Fibroblast of pulmonary artery (primary cell): ENCODE measurements around the gene ZNRF3.

ENCODE experiments used
- DNase-seq: peaks from one replicate; pipeline ENCODE4 v3.0.0-alpha.2; 2010; ENCODE audit warnings: low read depth
- H3K4me3 ChIP-seq: replicated peaks from 2 replicates; pipeline ENCODE4 v1.5.1; 2011; ENCODE audit warnings: low read depth, mild to moderate bottlenecking, control low read depth, low read length, moderate library complexity
- TF ChIP-seq, protein P1 (sequence below): IDR thresholded peaks from 2 replicates; pipeline ENCODE4 v1.5.1; 2011; ENCODE audit warnings: mild to moderate bottlenecking, control low read depth, low read length, inconsistent platforms; ENCODE audit errors: missing control alignments

Gene ZNRF3

DNA sequence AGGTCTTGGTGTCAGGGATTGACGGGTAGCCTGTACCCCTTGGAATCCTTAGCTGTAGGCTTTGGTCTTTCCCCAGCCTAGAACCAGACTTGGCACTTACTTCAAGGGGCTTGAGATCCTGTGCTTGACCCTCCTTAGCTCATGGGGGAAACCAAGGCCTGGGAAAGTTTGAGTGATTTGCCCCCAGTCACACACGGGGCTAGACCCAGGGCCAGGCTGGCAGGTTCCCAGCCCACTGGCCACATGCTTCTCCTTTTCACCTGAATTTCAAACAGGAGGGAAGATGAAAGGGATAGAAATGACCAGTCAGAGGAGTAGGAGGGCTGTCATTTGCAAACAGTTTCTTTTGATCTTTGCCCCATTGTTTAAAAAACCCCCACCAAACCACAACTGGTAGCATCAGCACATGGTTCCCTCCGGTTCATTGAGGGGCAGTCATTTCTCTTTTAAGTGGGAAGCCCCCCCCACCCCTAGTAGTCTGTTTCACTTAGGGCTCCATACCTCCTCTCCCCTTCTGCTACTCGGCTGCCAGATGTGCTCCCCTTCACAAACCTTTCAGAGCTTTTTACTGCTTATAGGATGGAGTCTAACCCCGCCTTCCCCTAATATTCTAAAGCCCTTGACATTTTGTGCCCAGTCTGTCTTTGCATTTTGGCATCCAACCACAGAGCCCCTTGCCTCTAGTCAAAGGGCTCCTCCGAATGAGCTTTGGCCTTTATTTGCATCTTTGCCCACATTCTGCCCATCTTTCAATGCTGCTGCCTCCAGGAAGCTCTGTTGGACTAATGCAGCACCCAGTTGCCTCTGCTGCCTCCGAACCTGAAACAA is 37.6 kb downstream of the ZNRF3 start:
- no peak overlapping the region for H3K4me3 ChIP-seq
- TF ChIP-seq, protein P1, sequence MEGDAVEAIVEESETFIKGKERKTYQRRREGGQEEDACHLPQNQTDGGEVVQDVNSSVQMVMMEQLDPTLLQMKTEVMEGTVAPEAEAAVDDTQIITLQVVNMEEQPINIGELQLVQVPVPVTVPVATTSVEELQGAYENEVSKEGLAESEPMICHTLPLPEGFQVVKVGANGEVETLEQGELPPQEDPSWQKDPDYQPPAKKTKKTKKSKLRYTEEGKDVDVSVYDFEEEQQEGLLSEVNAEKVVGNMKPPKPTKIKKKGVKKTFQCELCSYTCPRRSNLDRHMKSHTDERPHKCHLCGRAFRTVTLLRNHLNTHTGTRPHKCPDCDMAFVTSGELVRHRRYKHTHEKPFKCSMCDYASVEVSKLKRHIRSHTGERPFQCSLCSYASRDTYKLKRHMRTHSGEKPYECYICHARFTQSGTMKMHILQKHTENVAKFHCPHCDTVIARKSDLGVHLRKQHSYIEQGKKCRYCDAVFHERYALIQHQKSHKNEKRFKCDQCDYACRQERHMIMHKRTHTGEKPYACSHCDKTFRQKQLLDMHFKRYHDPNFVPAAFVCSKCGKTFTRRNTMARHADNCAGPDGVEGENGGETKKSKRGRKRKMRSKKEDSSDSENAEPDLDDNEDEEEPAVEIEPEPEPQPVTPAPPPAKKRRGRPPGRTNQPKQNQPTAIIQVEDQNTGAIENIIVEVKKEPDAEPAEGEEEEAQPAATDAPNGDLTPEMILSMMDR, result no peak
- no peak for DNase-seq

DNA sequence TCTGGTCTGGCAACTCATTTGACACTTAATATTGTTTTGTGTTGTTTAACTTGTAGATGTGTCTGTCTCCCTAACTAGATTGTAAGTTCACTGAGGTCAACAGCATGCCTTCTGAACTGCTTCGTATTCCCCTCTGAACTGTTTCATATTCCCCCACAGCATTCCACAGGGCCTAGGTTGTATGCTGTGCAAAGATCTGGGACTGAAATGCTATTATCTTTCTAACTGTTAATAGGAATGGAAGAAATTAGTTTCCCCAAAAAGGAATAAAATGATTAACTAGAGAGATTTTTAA is 38.2 kb downstream of the ZNRF3 start:
- DNase-seq, result no peak
- TF ChIP-seq, protein P1, result no peak

DNA sequence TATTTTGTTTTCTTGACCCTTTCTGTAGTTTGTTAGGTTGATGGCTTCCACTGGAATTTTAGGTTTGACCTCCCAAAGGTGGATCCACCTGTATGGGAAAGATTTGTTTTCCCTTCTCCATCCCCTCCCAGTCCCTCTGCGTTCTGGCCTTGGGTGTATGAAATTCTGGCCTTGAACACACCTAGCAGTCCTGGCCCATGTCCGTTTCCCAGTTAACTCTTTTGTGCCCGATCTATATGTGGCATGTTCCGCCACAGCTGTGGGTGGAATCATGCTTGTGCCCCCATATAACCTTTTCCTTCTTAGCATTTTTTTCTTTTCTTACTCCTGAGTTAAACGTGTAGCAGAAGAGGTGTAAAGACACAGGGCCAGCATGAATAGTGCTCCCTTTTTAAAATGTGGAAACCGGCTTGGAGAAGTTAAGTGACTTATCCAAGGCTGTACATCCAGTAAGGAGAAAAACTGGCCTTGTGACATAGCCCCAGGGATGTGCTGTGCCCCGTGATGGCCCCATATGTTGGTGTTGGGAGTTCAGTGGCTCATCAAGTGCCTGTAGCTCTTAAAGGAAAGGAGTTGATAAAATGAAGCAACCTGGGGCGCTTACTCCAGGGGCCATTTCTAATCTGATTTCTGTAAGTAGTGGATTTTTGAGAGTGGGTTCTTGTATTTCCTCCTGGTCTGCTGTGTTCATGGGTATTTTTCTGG is 39.3 kb downstream of the ZNRF3 start:
- TF ChIP-seq, protein P1, result no peak
- no peak for DNase-seq

More for the DNA sequence above, 38.2 kb downstream of the ZNRF3 start:
- H3K4me3 ChIP-seq, result no peak overlapping the region

DNA sequence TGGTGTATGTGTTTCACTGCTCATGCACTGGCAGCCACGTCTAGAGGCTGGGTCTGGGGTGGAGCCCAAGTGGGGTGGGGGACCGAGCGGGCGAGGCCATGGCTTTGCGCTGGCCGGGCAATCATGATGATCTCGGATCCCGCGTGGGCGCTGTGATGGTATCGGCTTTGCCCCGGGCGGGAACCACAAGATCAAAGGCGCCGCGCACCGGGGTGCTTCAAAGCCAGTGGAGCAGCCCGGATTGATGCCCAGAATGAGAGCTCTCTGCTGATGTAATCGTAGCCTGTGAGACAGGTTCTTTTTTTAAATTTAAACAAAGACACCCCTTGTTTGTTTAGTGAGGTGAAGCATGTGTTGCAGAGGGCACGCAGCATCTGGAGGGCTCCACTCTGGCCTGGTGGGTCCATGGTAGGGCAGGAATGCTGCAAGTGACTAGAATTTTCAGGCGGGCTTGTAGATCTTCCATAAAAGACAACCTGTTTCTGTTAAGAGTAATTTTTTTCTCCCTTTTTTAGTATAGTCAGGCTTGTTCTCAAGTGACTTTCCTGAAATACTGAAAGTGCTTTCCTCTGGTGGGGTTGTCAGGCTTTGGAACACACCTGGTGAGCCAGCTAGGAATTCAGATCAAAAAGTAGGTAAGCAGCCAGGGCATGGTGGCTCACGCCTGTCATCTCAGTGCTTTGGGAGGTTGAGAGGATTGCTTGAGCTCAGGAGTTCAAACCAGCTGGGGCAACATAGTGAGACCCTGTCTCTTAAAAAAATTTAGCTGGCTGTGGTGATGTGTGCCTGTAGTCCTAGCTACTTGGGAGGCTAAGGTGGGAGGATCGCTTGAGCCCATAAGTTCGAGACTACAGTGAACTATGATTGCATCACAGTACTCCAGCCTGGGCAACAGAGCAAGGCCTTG is 40.7 kb downstream of the ZNRF3 start:
- TF ChIP-seq, protein P1, result no peak
- H3K4me3 ChIP-seq, result no peak overlapping the region
- DNase-seq, result no peak

More for the DNA sequence above, 39.3 kb downstream of the ZNRF3 start:
- H3K4me3 ChIP-seq, result no peak overlapping the region

DNA sequence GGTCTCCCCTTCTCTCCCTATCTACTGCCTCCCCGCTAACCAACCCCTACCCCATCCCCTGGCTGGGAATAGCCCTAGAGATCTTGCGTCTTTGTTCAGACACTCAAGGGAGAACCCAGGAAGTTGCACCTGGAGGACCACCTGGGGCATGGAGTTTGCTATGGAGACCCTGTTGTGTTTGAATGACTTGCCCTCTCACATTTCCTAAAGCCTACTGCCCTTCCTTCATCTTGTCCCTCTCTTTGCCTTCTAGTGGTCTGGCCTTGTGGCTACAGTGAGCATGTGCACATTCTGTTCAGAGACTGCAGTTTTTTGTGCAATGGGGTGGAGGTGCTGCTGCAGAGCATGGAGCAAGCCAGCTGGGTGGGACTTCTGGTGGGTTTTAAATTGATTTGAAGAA is 42.5 kb downstream of the ZNRF3 start:
- no peak for DNase-seq
- TF ChIP-seq, protein P1, result no peak
- no peak overlapping the region for H3K4me3 ChIP-seq

DNA sequence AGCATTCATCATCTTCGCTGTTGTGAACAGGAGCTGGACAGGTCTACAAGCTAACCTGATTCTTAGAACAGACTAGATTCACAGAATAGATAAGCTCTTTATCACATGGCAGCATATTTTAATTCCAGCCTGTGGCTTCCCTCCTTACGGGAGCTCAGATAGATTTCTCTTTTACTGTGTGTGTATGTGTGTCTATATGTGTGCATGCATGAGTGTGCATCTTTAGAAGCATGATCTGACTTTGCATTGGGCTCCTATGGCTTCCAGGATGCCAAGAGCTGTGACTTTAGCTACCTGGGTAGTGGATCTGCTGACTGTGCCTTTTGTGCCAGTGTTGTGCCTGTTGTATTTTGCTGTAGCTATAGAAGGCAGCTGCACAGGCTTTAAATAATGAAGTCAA is 44.3 kb downstream of the ZNRF3 start:
- no peak overlapping the region for H3K4me3 ChIP-seq
- DNase-seq, result no peak
- TF ChIP-seq, protein P1, result no peak
